ENCODE results near the gene SSPN. TPM values are rescaled to one million over a fixed set of nuclear protein-coding genes. Genes with fewer than 3 reads are reported as not detected.

SSPN gene
- total and polyA plus RNA-seq, 12 donors = 5.9 to 115 (median 83.7) TPM

DNA sequence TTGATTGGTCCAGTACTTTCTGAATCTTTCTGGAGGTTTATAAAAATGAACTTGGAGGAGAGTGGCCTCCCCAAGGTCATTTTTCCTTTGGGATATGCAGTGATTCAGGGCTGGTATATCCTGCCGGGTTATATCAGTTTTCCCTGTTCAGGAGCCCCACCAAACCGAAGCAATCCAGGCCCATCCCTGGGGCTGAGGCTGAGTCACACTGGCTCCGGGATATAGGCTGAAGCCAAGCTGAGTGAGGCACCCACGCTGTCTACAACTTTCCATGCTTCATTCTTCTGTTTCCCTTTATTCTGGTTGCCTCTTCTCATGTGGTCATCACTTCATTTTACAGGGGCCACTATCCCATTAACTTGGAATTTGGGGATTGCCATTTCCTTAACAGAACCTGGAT lies 3.4 kb downstream of the SSPN start:
- Histone ChIP-seq H3K4me1 (peaks cover 0 to 55% (median 26%) of the 10 kb centered on the region in 9 donors), H3K27ac (peak overlapping the region in 4 of 10 donors; percentile 29 to 95 (median 92)), H3K4me3 (no peak overlapping the region), H3K9me3 (no peaks in the 10 kb centered on the region), H3K27me3 (peaks cover 0 to 31% (median 0%) of the 10 kb centered on the region in 7 donors), H3K36me3 (no peaks in the 10 kb centered on the region)
- ATAC-seq (peak in 5 of 8 donors; percentile 18 to 65 (median 33)), DNase-seq (peak; percentile 23 to 29)
- 54 to 58% methylated on average over 4 of the region's 4 CpGs for WGBS, 2 donors
- TF ChIP-seq, protein P1, sequence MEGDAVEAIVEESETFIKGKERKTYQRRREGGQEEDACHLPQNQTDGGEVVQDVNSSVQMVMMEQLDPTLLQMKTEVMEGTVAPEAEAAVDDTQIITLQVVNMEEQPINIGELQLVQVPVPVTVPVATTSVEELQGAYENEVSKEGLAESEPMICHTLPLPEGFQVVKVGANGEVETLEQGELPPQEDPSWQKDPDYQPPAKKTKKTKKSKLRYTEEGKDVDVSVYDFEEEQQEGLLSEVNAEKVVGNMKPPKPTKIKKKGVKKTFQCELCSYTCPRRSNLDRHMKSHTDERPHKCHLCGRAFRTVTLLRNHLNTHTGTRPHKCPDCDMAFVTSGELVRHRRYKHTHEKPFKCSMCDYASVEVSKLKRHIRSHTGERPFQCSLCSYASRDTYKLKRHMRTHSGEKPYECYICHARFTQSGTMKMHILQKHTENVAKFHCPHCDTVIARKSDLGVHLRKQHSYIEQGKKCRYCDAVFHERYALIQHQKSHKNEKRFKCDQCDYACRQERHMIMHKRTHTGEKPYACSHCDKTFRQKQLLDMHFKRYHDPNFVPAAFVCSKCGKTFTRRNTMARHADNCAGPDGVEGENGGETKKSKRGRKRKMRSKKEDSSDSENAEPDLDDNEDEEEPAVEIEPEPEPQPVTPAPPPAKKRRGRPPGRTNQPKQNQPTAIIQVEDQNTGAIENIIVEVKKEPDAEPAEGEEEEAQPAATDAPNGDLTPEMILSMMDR (IDR thresholded peaks at IDR 0.05) = no peak
- intact Hi-C loops (cut with DNase I) = loop anchor here in 7 of 10 donors (5.0 kb wide), 4 partner anchors 71 to 99 kb away; partner anchors contain the start of gene BHLHE41 (in 5 of the 7)

DNA sequence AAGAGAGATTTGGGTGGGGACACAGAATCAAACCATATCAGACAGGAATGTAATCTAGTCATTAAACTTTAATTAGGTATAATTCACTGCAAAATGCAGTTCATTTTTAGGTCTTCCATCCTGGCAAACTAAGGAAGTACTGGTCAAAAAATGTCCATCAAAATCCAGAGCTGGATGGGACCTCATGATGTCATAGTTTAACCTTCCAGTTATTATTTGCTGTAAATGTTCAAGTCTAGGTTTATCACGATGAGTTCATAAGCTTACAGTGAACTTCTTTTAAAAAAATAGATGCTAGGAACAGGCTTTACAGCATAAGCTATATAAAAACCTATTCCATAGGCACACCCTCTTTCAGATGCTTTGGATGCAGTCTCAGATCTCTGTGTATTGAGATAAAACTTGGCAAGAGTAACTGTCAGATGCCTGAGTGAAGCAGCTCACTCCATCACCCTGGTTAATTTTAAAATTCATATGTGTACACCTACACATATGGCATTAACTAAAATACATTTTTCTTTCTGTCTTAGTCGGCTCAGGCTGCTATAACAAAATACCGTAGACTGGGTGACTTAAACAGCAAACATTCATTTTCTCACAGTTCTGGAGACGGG lies 7.9 kb downstream of the SSPN start:
- WGBS, 2 donors = 63 to 76% methylated on average over 4 of the region's 4 CpGs
- TF ChIP-seq, protein P1 (IDR thresholded peaks at IDR 0.05) = no peak
- intact Hi-C loops (cut with DNase I) = no loop called here
- Histone ChIP-seq H3K9me3 (no peaks in the 10 kb centered on the region), H3K27me3 (no peaks in the 10 kb centered on the region), H3K4me3 (no peak overlapping the region), H3K4me1 (peaks cover 0 to 47% (median 17%) of the 10 kb centered on the region in 9 donors), H3K27ac (no peak overlapping the region), H3K36me3 (no peaks in the 10 kb centered on the region)
- ATAC-seq (peak in 1 of 8 donors; percentile 32), DNase-seq (no peak)

DNA sequence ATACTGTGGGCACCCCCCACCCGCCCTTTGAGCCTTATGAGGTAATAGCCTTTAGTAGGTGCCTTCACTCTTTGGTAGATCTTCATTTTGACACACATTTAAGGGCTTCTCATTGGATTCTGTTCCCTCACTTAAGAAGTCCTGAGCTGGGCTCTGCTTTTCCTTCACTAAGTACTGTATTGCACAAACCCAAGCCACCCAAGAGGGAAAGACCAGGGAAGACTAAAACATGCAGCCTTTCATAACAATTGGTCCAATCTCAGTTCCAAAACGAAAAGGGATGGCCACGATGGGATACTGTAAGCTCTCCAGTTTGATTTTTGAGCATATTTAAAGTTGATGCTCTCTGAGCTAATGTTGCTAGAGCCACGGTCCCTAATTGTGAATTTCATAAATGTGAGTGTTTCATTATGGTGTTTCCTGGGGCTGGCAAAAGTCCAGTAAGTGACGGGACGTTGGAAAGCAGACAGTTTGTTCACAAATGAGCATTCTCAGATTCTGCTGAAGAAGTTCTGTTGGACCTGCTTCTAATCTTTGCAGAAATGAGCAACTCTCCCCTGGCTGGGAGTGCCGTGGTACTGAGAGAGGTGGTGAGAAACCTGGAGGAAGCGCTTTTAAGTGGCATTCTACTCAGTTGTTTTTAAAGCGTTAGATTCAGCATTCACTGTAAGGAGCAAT lies 9.4 kb downstream of the SSPN start:
- intact Hi-C loops (cut with DNase I) = no loop called here
- H3K9me3 ChIP-seq = no peaks in the 10 kb centered on the region
- peaks cover 0 to 32% (median 10%) of the 10 kb centered on the region in 9 donors for H3K4me1 ChIP-seq
- DNase-seq (no peak), ATAC-seq (peak in 4 of 8 donors; percentile 17 to 58 (median 35))
- TF ChIP-seq, protein P1 (IDR thresholded peaks at IDR 0.05) = no peak
- WGBS, 2 donors = 42 to 46% methylated on average over 9 of the region's 9 CpGs
- no peaks in the 10 kb centered on the region for H3K27me3 ChIP-seq
- peak overlapping the region in 1 of 10 donors; percentile 7 for H3K27ac ChIP-seq
- H3K4me3 ChIP-seq = no peak overlapping the region
- no peaks in the 10 kb centered on the region for H3K36me3 ChIP-seq

DNA sequence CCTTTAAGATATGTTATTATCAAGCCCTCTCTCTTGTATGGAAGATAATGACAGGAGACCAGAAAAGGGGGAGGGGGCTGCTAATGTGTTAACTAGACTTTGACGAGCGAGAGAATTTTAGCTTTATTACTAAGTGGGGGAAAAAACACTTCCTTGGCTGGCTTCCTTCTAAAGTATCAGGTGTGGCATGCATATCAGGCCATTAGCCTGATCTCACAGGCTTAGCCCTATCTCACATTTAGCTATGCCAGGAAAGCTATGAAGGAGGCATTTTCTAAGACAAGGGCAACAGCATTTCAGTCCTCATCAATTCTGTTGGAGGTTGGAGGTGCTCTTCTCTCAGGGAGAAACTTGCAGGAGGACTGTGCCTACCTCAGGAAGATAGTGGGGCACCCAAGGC lies 9.9 kb downstream of the SSPN start:
- Histone ChIP-seq H3K9me3 (no peaks in the 10 kb centered on the region), H3K4me3 (no peak overlapping the region), H3K27ac (no peak overlapping the region), H3K27me3 (no peaks in the 10 kb centered on the region), H3K36me3 (no peaks in the 10 kb centered on the region), H3K4me1 (peaks cover 0 to 31% (median 10%) of the 10 kb centered on the region in 9 donors)
- DNase-seq = no peak
- whole genome bisulfite sequencing, 2 donors = 31 to 38% methylated on average over 2 of the region's 2 CpGs
- ATAC-seq = no peak
- TF ChIP-seq, protein P1 (IDR thresholded peaks at IDR 0.05) = no peak
- intact Hi-C loops (cut with DNase I) = no loop called here
